HepG2 (cell line): ENCODE data around the gene CHI3L1. TPM values are rescaled to one million over a fixed set of nuclear protein-coding genes. Genes with fewer than 3 reads are reported as not detected.

Source experiments
- ATAC-seq: fragments of 200-7000 bp; cut with Tn5 transposase; 3 replicates; pipeline ENCODE4 v1.9.1; 2020; ENCODE audit warnings: mild to moderate bottlenecking, moderate library complexity
- BruUV-seq: library from RNA; stranded (reverse); fragments of 400-500 nt; replicated peaks from 2 replicates; lab custom pipeline; 2021; lab: Mats Ljungman, UMichigan
- CTCF ChIA-PET: fragments of 300-600 bp; formaldehyde crosslinking; extraction: SDS; loops from one replicate; lab custom pipeline; 2021; ENCODE audit warnings: low total read pairs, inconsistent platforms, low intra/inter-chr PET ratio; lab: Yijun Ruan, JAX
- POLR2A ChIA-PET: fragments of 350-600 bp; sonication (Branson Sonifier 250); formaldehyde crosslinking; loops from one replicate; lab custom pipeline; 2020; ENCODE audit warnings: antibody characterized with exemption, inconsistent platforms; lab: Yijun Ruan, JAX
- DNase-seq: peaks from one replicate; pipeline ENCODE4 v3.0.0-alpha.2; 2015; ENCODE audit warnings: low spot score
- FAIRE-seq: peaks from 3 replicates; lab custom pipeline; 2011; peaks lifted over from hg19 to GRCh38; lab: Jason Lieb, UNC
- H2AFZ ChIP-seq: one replicate; pipeline ENCODE4 v1.6.1; 2011; ENCODE audit warnings: low read length, inconsistent platforms
- H3K27ac ChIP-seq: fragments of 300-600 bp; 3 replicates; pipeline ENCODE4 v1.8.0; 2011; ENCODE audit warnings: mixed run types, mild to moderate bottlenecking, mixed read lengths, low read length, inconsistent platforms; ENCODE audit not compliant: insufficient read depth; ENCODE audit errors: extremely low read length
- H3K27me3 ChIP-seq, 2 experiments: fragments of 200-600 bp in 1 of 2; 2 replicates in 1 of 2; 3 replicates in 1 of 2; pipeline versions ENCODE4 v1.6.0 to v1.8.0; 2011; ENCODE audit warnings: low read length in 2 of 2, mild to moderate bottlenecking in 2 of 2, moderate library complexity in 2 of 2, inconsistent platforms in 1 of 2; ENCODE audit not compliant: insufficient read depth in 2 of 2, control insufficient read depth in 1 of 2
- H3K36me3 ChIP-seq, 2 experiments: fragments of 200-600 bp in 1 of 2; replicated peaks in 1 of 2; 2 replicates in 1 of 2; 3 replicates in 1 of 2; pipeline versions ENCODE4 v1.5.1 to v1.8.0; 2011; ENCODE audit warnings: low read length in 2 of 2, inconsistent platforms in 1 of 2; ENCODE audit not compliant: insufficient read depth in 2 of 2, control insufficient read depth in 1 of 2
- H3K4me1 ChIP-seq: 2 replicates; pipeline ENCODE4 v1.5.1; 2012; ENCODE audit warnings: low read length, inconsistent platforms; ENCODE audit not compliant: insufficient read depth
- H3K4me2 ChIP-seq: 2 replicates; pipeline ENCODE4 v1.6.0; 2011; ENCODE audit warnings: low read depth, low read length, inconsistent platforms
- H3K4me3 ChIP-seq, 3 experiments: fragments of 200-600 bp in 1 of 3; sonication (generic), shearing (Covaris generic) in 1 of 3; replicated peaks in 1 of 3; 2 replicates each; pipeline ENCODE4 v1.5.1; 2011 to 2016; ENCODE audit warnings: low read length in 3 of 3, inconsistent platforms in 2 of 3, low read depth in 2 of 3, mild to moderate bottlenecking in 2 of 3, control low read depth in 1 of 3, mixed read lengths in 1 of 3; ENCODE audit not compliant: insufficient read depth in 1 of 3
- H3K79me2 ChIP-seq: one replicate; pipeline ENCODE4 v1.6.1; 2011; ENCODE audit warnings: low read length, inconsistent platforms; ENCODE audit not compliant: insufficient read depth
- H3K9ac ChIP-seq: 2 replicates; pipeline ENCODE4 v1.6.0; 2011; ENCODE audit warnings: mild to moderate bottlenecking, low read depth, low read length, inconsistent platforms; ENCODE audit not compliant: insufficient read depth
- H3K9me3 ChIP-seq: 2 replicates; pipeline ENCODE4 v1.5.1; 2012; ENCODE audit warnings: mild to moderate bottlenecking, low read length
- H4K20me1 ChIP-seq: 2 replicates; pipeline ENCODE4 v1.6.0; 2011; ENCODE audit warnings: inconsistent platforms, mild to moderate bottlenecking, low read length, moderate library complexity; ENCODE audit not compliant: insufficient read depth
- BRCA1 ChIP-seq: sonication (generic); formaldehyde crosslinking; IDR thresholded peaks from 2 replicates; pipeline ENCODE4 v1.4.0; 2020; ENCODE audit warnings: missing genetic modification reagents
- CREB3 ChIP-seq: sonication (generic); formaldehyde crosslinking; IDR thresholded peaks from 2 replicates; pipeline ENCODE4 v1.5.0; 2020; ENCODE audit warnings: missing genetic modification reagents
- HOXD1 ChIP-seq: sonication (generic); formaldehyde crosslinking; IDR thresholded peaks from 2 replicates; pipeline ENCODE4 v1.5.0; 2020; ENCODE audit warnings: missing genetic modification reagents
- JDP2 ChIP-seq: sonication (generic); formaldehyde crosslinking; IDR thresholded peaks from 2 replicates; pipeline ENCODE4 v1.8.1; 2022; ENCODE audit warnings: missing genetic modification reagents, borderline replicate concordance
- KAT7 ChIP-seq: IDR thresholded peaks from 2 replicates; pipeline ENCODE4 v1.6.1; 2018; ENCODE audit warnings: borderline replicate concordance, missing compliant biosample characterization
- MAFF ChIP-seq: IDR thresholded peaks from 2 replicates; pipeline ENCODE4 v1.6.1; 2011; ENCODE audit warnings: low read depth, low read length, improper control_type of control experiment
- NFYB ChIP-seq: sonication (generic); formaldehyde crosslinking; IDR thresholded peaks from 2 replicates; pipeline ENCODE4 v1.4.0; 2020; ENCODE audit warnings: missing genetic modification reagents
- NFYC ChIP-seq: IDR thresholded peaks from 2 replicates; pipeline ENCODE4 v1.6.1; 2016; ENCODE audit warnings: missing genetic modification reagents, missing compliant biosample characterization
- ZBTB3 ChIP-seq: sonication (generic); formaldehyde crosslinking; IDR thresholded peaks from 2 replicates; pipeline ENCODE4 v1.4.0; 2020; ENCODE audit warnings: low read depth, mild to moderate bottlenecking, moderate library complexity, missing genetic modification reagents, borderline replicate concordance
- ZBTB39 ChIP-seq: sonication (generic); formaldehyde crosslinking; IDR thresholded peaks from 2 replicates; pipeline ENCODE4 v1.5.0; 2020; ENCODE audit warnings: missing genetic modification reagents
- ZFX ChIP-seq: sonication (generic); formaldehyde crosslinking; IDR thresholded peaks from 2 replicates; pipeline ENCODE4 v1.4.0; 2020; ENCODE audit warnings: mild to moderate bottlenecking, low read depth, missing genetic modification reagents, moderate library complexity
- ZMYM3 ChIP-seq: sonication (generic); formaldehyde crosslinking; IDR thresholded peaks from 2 replicates; pipeline ENCODE4 v1.5.1; 2020; ENCODE audit warnings: mild to moderate bottlenecking, missing genetic modification reagents
- ZNF205 ChIP-seq: IDR thresholded peaks from 2 replicates; pipeline ENCODE4 v1.6.1; 2018; ENCODE audit warnings: missing biosample characterization, missing genetic modification reagents
- ZNF562 ChIP-seq: sonication (generic); formaldehyde crosslinking; IDR thresholded peaks from 2 replicates; pipeline ENCODE4 v1.8.0; 2022; ENCODE audit warnings: missing genetic modification reagents, borderline replicate concordance
- ZXDC ChIP-seq: sonication (generic); formaldehyde crosslinking; IDR thresholded peaks from 2 replicates; pipeline ENCODE4 v1.5.0; 2020; ENCODE audit warnings: mild to moderate bottlenecking, missing genetic modification reagents
- WGBS: methylation state at CpG from one replicate; pipeline ENCODE4 v1.1.6; 2017; ENCODE audit warnings: low lambda C conversion rate; 5-methylcytosine and 5-hydroxymethylcytosine counted together
- in situ Hi-C: cut with HindIII; loops from 2 replicates; pipeline ENCODE4 v1.10.0; 2017; ENCODE audit warnings: low pct_unique_long_range_greater_than_20kb; ENCODE audit not compliant: extremely low pct_ligation_motif_present
- intact Hi-C: fragments of 100-400 bp; cut with micrococcal nuclease; formaldehyde crosslinking; loops from one replicate; pipeline ENCODE4 v1.10.0; 2022; ENCODE audit not compliant: unreplicated experiment
- polyA plus RNA-seq, 8 experiments: library from polyadenylated mRNA; depleted of rRNA in 3 of 8; stranded (reverse) in 7 of 8; unstranded in 1 of 8; fragments of >200 nt; fragmentation: Illumina TruSeq in 4 of 8; extraction: Trizol in 4 of 8; gene quantifications; 2 replicates each; pipeline versions ENCODE4 v1.2.1 to v1.2.3, GENCODE V29; 2011 to 2016; ENCODE audit warnings: low read depth in 4 of 8, missing spikeins in 1 of 8, mixed read lengths in 1 of 8; ENCODE audit not compliant: insufficient read depth in 1 of 8
- total RNA-seq, 5 experiments: library from RNA; depleted of rRNA; stranded (reverse); fragments of >200 nt; fragmentation: Illumina TruSeq; extraction: Trizol; gene quantifications; 2 replicates each; pipeline ENCODE4 v1.2.3, GENCODE V29; 2016; ENCODE audit warnings: low read depth in 1 of 5

The CHI3L1 gene
- total and polyA plus RNA-seq, 2 of the 13 experiments (the other 11 are each of a cell fraction or from before 2014, with no cell fraction given), result 0.09 to 0.13 TPM

- intact Hi-C loops (no loop called here), in situ Hi-C loops (no loop called here)
- Histone ChIP-seq H3K9me3 (no peaks in the 10 kb centered on the region), H4K20me1 (no peaks in the 10 kb centered on the region), H3K36me3 (no peaks in the 10 kb centered on the region), H3K4me2 (no peak overlapping the region), H3K4me3 (no peak overlapping the region), H3K27me3 (peaks cover 0 to 10% of the 10 kb centered on the region in 2 experiments; a peak in 1 of 5 replicates), H3K9ac (no peak overlapping the region), H3K27ac (no peak overlapping the region), H3K79me2 (no peaks in the 10 kb centered on the region), H2AFZ (no peak overlapping the region), H3K4me1 (no peaks in the 10 kb centered on the region)
- POLR2A ChIA-PET, result no interaction called here
- 61% methylated on average over 2 of the region's 2 CpGs for WGBS
- FAIRE-seq (no peak), ATAC-seq (no peak), DNase-seq (no peak)
- no TSS peak for BruUV-seq
- TF ChIP-seq NFYC, result no peak
- no peak for TF ChIP-seq ZBTB3 (CRISPR knock-in tag)
- no peak for TF ChIP-seq CREB3 (CRISPR knock-in tag)
- CTCF ChIA-PET, result no interaction called here
These were observed 4.4 kb upstream of the CHI3L1 start for GRCh38 chr1:203190949-203191348.

GRCh38 chr1:203189951-203190352 lies 3.4 kb upstream of the CHI3L1 start:
- no peak overlapping the region for H3K9ac ChIP-seq
- H3K36me3 ChIP-seq, result no peaks in the 10 kb centered on the region
- ChIA-PET POLR2A (no interaction called here), CTCF (no interaction called here)
- no peaks in the 10 kb centered on the region for H3K9me3 ChIP-seq
- FAIRE-seq, result no peak
- H3K4me3 ChIP-seq, result no peak overlapping the region
- no peak for DNase-seq
- no peaks in the 10 kb centered on the region for H4K20me1 ChIP-seq
- WGBS, result 72% methylated on average over 7 of the region's 7 CpGs
- no peak overlapping the region for H2AFZ ChIP-seq
- H3K4me2 ChIP-seq, result no peak overlapping the region
- in situ Hi-C loops, result no loop called here
- intact Hi-C loops, result no loop called here
- BruUV-seq, result no TSS peak
- no peak overlapping the region for H3K27ac ChIP-seq
- no peak for ATAC-seq
- H3K27me3 ChIP-seq, result peaks cover 0 to 12% of the 10 kb centered on the region in 2 experiments; a peak in 3 of 5 replicates
- no peaks in the 10 kb centered on the region for H3K79me2 ChIP-seq
- no peaks in the 10 kb centered on the region for H3K4me1 ChIP-seq
- no peak for TF ChIP-seq ZNF205 (CRISPR knock-in tag)
- TF ChIP-seq NFYB, result no peak
- no peak for TF ChIP-seq BRCA1 (CRISPR knock-in tag)
- TF ChIP-seq HOXD1 (CRISPR knock-in tag), result no peak
- no peak for TF ChIP-seq ZMYM3 (CRISPR knock-in tag)
- no peak for TF ChIP-seq KAT7 (CRISPR knock-in tag)
- no peak for TF ChIP-seq ZFX (CRISPR knock-in tag)
- no peak for TF ChIP-seq ZXDC
- TF ChIP-seq ZBTB39 (CRISPR knock-in tag), result no peak
- no peak for TF ChIP-seq ZNF562 (CRISPR knock-in tag)
- TF ChIP-seq JDP2 (CRISPR knock-in tag), result no peak
- TF ChIP-seq MAFF, result no peak
